Naive thymus-derived CD4-positive, alpha-beta T cell (primary cell): ENCODE results near the gene EPB41L2. TPM values are rescaled to one million over a fixed set of nuclear protein-coding genes. Genes with fewer than 3 reads are reported as not detected.
"Not testable (repeated sequence)": the region's sequence is repeated elsewhere in the genome, so short reads cannot be mapped to it uniquely, and the experiment has no call there.

Source experiments
- ATAC-seq: fragments of 150-1000 bp; cut with Tn5 transposase; 2 replicates; pipeline ENCODE4 v1.10.0; 2021; ENCODE audit warnings: mild to moderate bottlenecking, moderate library complexity
- CTCF ChIA-PET: fragments of 350-600 bp; sonication (Branson Sonifier 250); formaldehyde crosslinking; loops from one replicate; lab custom pipeline; 2021; ENCODE audit warnings: antibody characterized with exemption; lab: Charles Lee
- POLR2A ChIA-PET: fragments of 350-600 bp; sonication (Branson Sonifier 250); formaldehyde crosslinking; loops from one replicate; lab custom pipeline; 2021; ENCODE audit warnings: antibody characterized with exemption, inconsistent platforms; lab: Charles Lee
- DNase-seq, 9 donors: peaks; one replicate each; pipeline versions ENCODE4 v3.0.0 to v3.0.0-alpha.2; 2020 to 2022; ENCODE audit warnings: mixed read lengths in 1 of 9
- H3K27ac ChIP-seq: one replicate; pipeline ENCODE4 v1.7.0; 2013; ENCODE audit warnings: mild to moderate bottlenecking, low read depth, low read length, moderate library complexity
- H3K27me3 ChIP-seq, 2 donors: one replicate each; pipeline ENCODE4 v1.7.0; 2013; ENCODE audit warnings: low read length in 2 of 2, mild to moderate bottlenecking in 2 of 2, moderate library complexity in 2 of 2; ENCODE audit not compliant: control insufficient read depth in 2 of 2, insufficient read depth in 2 of 2
- H3K36me3 ChIP-seq, 3 experiments: 1 replicate in 2 of 3; 2 replicates in 1 of 3; pipeline ENCODE4 v1.7.0; 2013; ENCODE audit warnings: low read length in 3 of 3, mild to moderate bottlenecking in 3 of 3, moderate library complexity in 1 of 3; ENCODE audit not compliant: insufficient read depth in 3 of 3, control insufficient read depth in 2 of 3
- H3K4me1 ChIP-seq, 2 donors: one replicate each; pipeline ENCODE4 v1.7.0; 2013; ENCODE audit warnings: low read length in 2 of 2, mild to moderate bottlenecking in 2 of 2, moderate library complexity in 1 of 2; ENCODE audit not compliant: control insufficient read depth in 2 of 2, insufficient read depth in 2 of 2
- H3K4me3 ChIP-seq: 2 replicates; pipeline ENCODE4 v1.7.0; 2013; ENCODE audit warnings: mild to moderate bottlenecking, low read length
- H3K9me3 ChIP-seq, 3 experiments: 1 replicate in 2 of 3; 2 replicates in 1 of 3; pipeline ENCODE4 v1.7.0; 2013; ENCODE audit warnings: low read length in 3 of 3; ENCODE audit not compliant: control insufficient read depth in 2 of 3
- H3K27ac Mint-ChIP-seq, 9 donors: one replicate each; pipeline ENCODE4 v1.8.0; 2020 to 2022; ENCODE audit warnings: mixed read lengths in 9 of 9, mild to moderate bottlenecking in 8 of 9, moderate library complexity in 5 of 9, inconsistent platforms in 2 of 9
- H3K27me3 Mint-ChIP-seq, 5 donors: one replicate each; pipeline ENCODE4 v1.8.0; 2021 to 2022; ENCODE audit warnings: mixed read lengths in 5 of 5, mild to moderate bottlenecking in 1 of 5
- H3K36me3 Mint-ChIP-seq, 5 donors: one replicate each; pipeline ENCODE4 v1.8.0; 2020 to 2022; ENCODE audit warnings: mixed read lengths in 5 of 5, mild to moderate bottlenecking in 3 of 5, inconsistent platforms in 1 of 5
- H3K4me1 Mint-ChIP-seq, 7 donors: one replicate each; pipeline ENCODE4 v1.8.0; 2020 to 2022; ENCODE audit warnings: mixed read lengths in 7 of 7, mild to moderate bottlenecking in 3 of 7, inconsistent platforms in 1 of 7
- H3K4me3 Mint-ChIP-seq, 10 donors: one replicate each; pipeline ENCODE4 v1.8.0; 2020 to 2022; ENCODE audit warnings: mild to moderate bottlenecking in 10 of 10, mixed read lengths in 10 of 10, moderate library complexity in 6 of 10, inconsistent platforms in 2 of 10
- H3K9me3 Mint-ChIP-seq, 11 donors: one replicate each; pipeline ENCODE4 v1.8.0; 2020 to 2022; ENCODE audit warnings: mixed read lengths in 11 of 11, mild to moderate bottlenecking in 4 of 11, inconsistent platforms in 1 of 11, moderate library complexity in 1 of 11
- intact Hi-C, 2 donors: fragments of 100-400 bp; cut with micrococcal nuclease; formaldehyde crosslinking; loops; one replicate each; pipeline ENCODE4 v1.15.1; 2023
- polyA plus RNA-seq, 2 donors: library from polyadenylated mRNA; unstranded; fragments of 300-500 nt; fragmentation: Illumina TruSeq; gene quantifications; one replicate each; pipeline ENCODE4 v1.2.3, GENCODE V29; 2021
- total RNA-seq, 6 experiments: library from RNA in 5 of 6; stranded (reverse) in 5 of 6; gene quantifications; 1 replicate in 5 of 6; 2 replicates in 1 of 6; pipeline ENCODE4 v1.2.3 and lab custom pipeline; 2021 to 2026

EPB41L2 gene
- total and polyA plus RNA-seq, 7 experiments from 2014 or later = 4.6 to 26.9 (median 12.3) TPM

DNA sequence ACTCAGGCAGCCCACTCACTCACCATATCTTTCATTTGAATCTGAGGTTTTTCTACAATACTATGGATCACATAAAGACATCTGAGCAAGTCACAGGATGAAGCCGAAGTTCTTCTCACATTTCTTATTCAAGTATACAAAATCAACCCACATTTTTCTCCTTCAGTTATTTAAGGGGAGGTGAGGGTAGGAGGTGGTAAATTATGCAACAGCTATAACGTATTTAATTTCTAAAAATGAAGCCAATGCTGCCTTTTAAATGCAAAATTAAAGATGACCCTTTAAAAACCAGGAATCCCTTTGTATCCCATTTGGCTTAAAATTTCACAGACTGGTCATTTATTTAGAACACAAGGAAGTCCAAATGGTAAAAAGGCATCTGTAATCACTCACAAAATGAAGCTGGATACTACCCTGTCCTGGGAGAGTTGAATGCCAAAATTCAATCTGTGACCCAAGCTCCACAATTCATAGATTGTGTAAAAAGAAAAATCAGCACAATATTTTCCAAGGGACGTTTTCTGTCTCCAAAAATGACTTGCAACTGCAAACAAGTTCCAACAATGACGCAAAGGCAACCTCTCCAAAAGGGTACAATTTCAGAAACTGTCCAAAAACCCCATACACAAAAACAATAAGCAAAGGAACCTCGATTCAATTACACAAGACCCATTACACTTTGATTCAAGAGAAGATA, 48.8 kb downstream of the EPB41L2 start:
- Mint-ChIP-seq H3K4me1 (peaks cover 0 to 4% (median 0%) of the 10 kb centered on the region in 7 donors), H3K36me3 (peaks cover 0 to 11% (median 6%) of the 10 kb centered on the region in 5 donors), H3K9me3 (peaks cover 0 to 9% (median 6%) of the 10 kb centered on the region in 11 donors), H3K27me3 (no peaks in the 10 kb centered on the region), H3K27ac (no peak overlapping the region), H3K4me3 (no peak overlapping the region)
- POLR2A ChIA-PET = no interaction called here
- intact Hi-C loops = no loop called here
- no peak overlapping the region for H3K4me3 ChIP-seq
- no peak for DNase-seq
- no peaks in the 10 kb centered on the region for H3K9me3 ChIP-seq
- H3K4me1 ChIP-seq = no peaks in the 10 kb centered on the region
- ATAC-seq = no peak
- H3K36me3 ChIP-seq = no peaks in the 10 kb centered on the region
- CTCF ChIA-PET = interaction anchor here (0.6 kb wide), 1 partner anchor 29 kb away, joined by 3 read pairs; no protein-coding TSS in a partner anchor
- H3K27me3 ChIP-seq = no peaks in the 10 kb centered on the region
- H3K27ac ChIP-seq = no peak overlapping the region

DNA sequence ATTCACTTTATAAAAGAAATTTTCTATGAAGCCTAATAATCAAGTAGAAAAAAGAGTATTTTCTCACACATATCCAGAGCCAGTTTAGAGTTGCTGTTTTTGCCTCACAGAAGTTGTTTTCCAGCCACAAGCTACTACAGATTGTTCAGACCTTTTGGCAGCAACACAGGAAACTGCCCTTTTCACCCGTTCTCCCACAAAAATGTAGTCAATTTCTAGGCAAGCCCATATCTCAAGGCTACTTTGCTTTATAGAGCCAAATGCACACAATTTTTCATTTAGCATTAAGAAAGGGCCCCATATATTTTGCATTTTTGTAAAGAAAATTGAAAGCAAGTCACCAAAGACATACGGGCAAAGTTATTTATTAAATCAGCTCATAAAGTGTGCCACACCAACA, 49.5 kb downstream of the EPB41L2 start:
- no peak for ATAC-seq
- H3K4me1 ChIP-seq = no peaks in the 10 kb centered on the region
- CTCF ChIA-PET = no interaction called here
- Mint-ChIP-seq H3K9me3 (peaks cover 0 to 16% (median 10%) of the 10 kb centered on the region in 11 donors), H3K27ac (no peak overlapping the region), H3K4me3 (no peak overlapping the region), H3K36me3 (peaks cover 0 to 16% (median 6%) of the 10 kb centered on the region in 5 donors), H3K4me1 (peaks cover 0 to 4% (median 0%) of the 10 kb centered on the region in 7 donors), H3K27me3 (no peaks in the 10 kb centered on the region)
- no peak overlapping the region for H3K27ac ChIP-seq
- DNase-seq = no peak
- POLR2A ChIA-PET = interaction anchor here (0.6 kb wide), 1 partner anchor 83 kb away, joined by 3 read pairs; no protein-coding TSS in a partner anchor
- no peak overlapping the region for H3K4me3 ChIP-seq
- H3K27me3 ChIP-seq = no peaks in the 10 kb centered on the region
- intact Hi-C loops = no loop called here
- H3K9me3 ChIP-seq = no peaks in the 10 kb centered on the region
- H3K36me3 ChIP-seq = no peaks in the 10 kb centered on the region

DNA sequence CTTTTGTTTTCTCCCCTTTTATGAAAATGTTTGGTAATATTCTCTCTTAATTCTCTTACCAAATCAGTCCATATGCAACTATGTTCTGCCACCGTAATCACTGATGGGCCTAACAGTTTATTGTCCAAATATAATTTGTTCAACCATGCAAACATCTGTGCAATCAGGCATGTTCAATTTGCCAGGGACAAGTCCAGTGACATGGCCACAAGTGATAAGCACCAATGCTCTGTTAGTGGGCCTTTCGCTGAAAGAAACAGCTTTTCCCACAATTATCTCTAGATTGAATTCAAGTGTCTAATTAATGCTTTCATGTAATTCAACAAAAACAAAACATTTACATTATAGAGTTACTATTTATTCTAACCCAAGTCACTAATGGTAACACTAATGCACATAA, 53.3 kb downstream of the EPB41L2 start:
- H3K9me3 Mint-ChIP-seq = peaks cover 8 to 37% (median 22%) of the 10 kb centered on the region in 11 donors
- CTCF ChIA-PET = no interaction called here
- DNase-seq = no peak

DNA sequence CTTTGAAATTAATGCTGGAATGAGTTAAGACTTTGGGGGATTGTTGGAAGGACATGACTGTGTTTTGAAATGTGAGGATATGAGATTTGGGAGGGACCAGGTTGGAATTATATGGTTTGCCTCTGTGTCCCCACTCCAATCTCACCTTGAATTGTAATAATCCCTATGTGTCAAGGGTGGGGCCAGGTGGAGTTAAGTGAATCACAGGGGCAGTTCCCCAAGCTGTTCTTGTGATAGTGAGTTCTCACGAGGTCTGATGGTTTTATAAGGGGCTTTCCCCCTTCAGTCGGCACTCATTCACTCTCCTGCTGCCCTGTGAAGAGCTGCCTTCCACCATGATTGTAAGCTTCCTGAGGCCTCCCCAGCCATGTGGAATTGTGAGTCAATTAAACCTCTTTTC, 54.1 kb downstream of the EPB41L2 start:
- Mint-ChIP-seq H3K27me3 (peaks cover 0 to 10% (median 0%) of the 10 kb centered on the region in 5 donors), H3K36me3 (peaks cover 5 to 29% (median 19%) of the 10 kb centered on the region in 5 donors), H3K9me3 (peaks cover 8 to 37% (median 22%) of the 10 kb centered on the region in 11 donors)
- H3K9me3 ChIP-seq, ATAC-seq, intact Hi-C loops, H3K27ac ChIP-seq, H3K4me3 ChIP-seq, H3K4me1 Mint-ChIP-seq, H3K4me3 Mint-ChIP-seq, H3K27me3 ChIP-seq, H3K27ac Mint-ChIP-seq, DNase-seq, POLR2A ChIA-PET, H3K36me3 ChIP-seq, CTCF ChIA-PET, H3K4me1 ChIP-seq: not testable (repeated sequence)

More for the DNA sequence above, 53.3 kb downstream of the EPB41L2 start:
- POLR2A ChIA-PET = no interaction called here
- no peak overlapping the region for H3K27ac Mint-ChIP-seq
- H3K4me3 Mint-ChIP-seq = no peak overlapping the region
- peaks cover 0 to 10% (median 0%) of the 10 kb centered on the region in 5 donors for H3K27me3 Mint-ChIP-seq
- H3K4me1 ChIP-seq = no peaks in the 10 kb centered on the region
- intact Hi-C loops = no loop called here
- peaks cover 0 to 4% (median 0%) of the 10 kb centered on the region in 7 donors for H3K4me1 Mint-ChIP-seq
- peaks cover 0 to 6% (median 0%) of the 10 kb centered on the region in 3 experiments for H3K9me3 ChIP-seq
- no peak overlapping the region for H3K27ac ChIP-seq
- ATAC-seq = no peak
- no peak overlapping the region for H3K4me3 ChIP-seq
- H3K36me3 Mint-ChIP-seq = peaks cover 5 to 29% (median 19%) of the 10 kb centered on the region in 5 donors
- no peaks in the 10 kb centered on the region for H3K36me3 ChIP-seq
- H3K27me3 ChIP-seq = no peaks in the 10 kb centered on the region

DNA sequence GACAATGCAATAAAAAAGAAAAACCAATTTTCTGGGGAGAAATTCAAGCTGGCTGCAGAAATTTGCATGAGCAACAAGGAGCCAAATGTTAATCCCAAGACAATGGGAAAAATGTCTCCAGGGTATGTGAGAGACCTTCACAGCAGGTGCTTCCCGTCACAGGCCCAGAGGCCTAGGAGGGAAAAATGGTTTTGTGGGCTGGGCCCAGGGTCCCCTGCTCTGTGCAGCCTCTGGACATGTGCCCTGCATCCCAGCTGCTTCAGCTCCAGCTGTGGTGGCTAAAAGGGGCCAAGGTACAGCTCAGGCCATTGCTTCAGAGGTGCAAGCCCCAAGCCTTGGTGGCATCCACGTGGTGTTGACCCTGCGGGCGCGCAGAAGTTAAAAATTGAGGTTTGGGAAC, 55.1 kb downstream of the EPB41L2 start:
- CTCF ChIA-PET, H3K27ac Mint-ChIP-seq, DNase-seq, H3K4me1 ChIP-seq, H3K9me3 ChIP-seq, H3K4me1 Mint-ChIP-seq, intact Hi-C loops, ATAC-seq, H3K4me3 Mint-ChIP-seq, H3K27me3 ChIP-seq, H3K36me3 ChIP-seq, H3K27ac ChIP-seq, H3K4me3 ChIP-seq, POLR2A ChIA-PET: not testable (repeated sequence)
- Mint-ChIP-seq H3K27me3 (peaks cover 0 to 10% (median 0%) of the 10 kb centered on the region in 5 donors), H3K9me3 (peaks cover 8 to 37% (median 22%) of the 10 kb centered on the region in 11 donors), H3K36me3 (peaks cover 5 to 29% (median 19%) of the 10 kb centered on the region in 5 donors)

DNA sequence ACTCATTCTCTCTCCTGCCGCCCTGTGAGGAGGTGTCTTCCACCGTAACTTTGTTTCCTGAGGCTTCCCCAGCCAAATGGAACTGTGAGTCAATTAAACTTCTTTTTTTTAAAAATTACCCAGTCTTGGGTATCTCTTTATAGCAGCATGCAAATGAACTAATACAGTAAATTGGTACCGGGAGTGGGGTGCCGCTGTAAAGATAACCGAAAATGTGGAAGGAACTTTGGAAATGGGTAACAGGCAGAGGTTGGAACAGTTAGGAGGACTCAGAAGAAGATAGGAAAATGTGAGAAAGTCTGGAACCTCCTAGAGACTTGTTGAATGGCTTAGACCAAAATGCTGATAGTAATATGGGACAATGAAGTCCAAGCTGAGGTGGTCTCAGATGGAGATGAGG, 55.8 kb downstream of the EPB41L2 start:
- H3K27me3 Mint-ChIP-seq = peaks cover 0 to 10% (median 0%) of the 10 kb centered on the region in 5 donors
- ChIA-PET CTCF (no interaction called here), POLR2A (no interaction called here)
- ATAC-seq (no peak), DNase-seq (no peak)
- no peak overlapping the region for H3K27ac Mint-ChIP-seq
- peaks cover 0 to 4% (median 0%) of the 10 kb centered on the region in 7 donors for H3K4me1 Mint-ChIP-seq
- Histone ChIP-seq H3K9me3 (peaks cover 0 to 6% (median 0%) of the 10 kb centered on the region in 3 experiments), H3K27me3 (no peaks in the 10 kb centered on the region), H3K4me3 (no peak overlapping the region), H3K27ac (no peak overlapping the region), H3K36me3 (no peaks in the 10 kb centered on the region), H3K4me1 (no peaks in the 10 kb centered on the region)
- intact Hi-C loops = no loop called here
- peaks cover 5 to 29% (median 19%) of the 10 kb centered on the region in 5 donors for H3K36me3 Mint-ChIP-seq
- H3K4me3 Mint-ChIP-seq = no peak overlapping the region
- H3K9me3 Mint-ChIP-seq = peaks cover 8 to 37% (median 22%) of the 10 kb centered on the region in 11 donors
